ENCODE data around the gene FRMPD1.

The FRMPD1 gene

GRCh38 chr9:37619806-37620205 lies 30.9 kb upstream of the FRMPD1 start:
- DNase-seq (ENCODE audit: low read depth): no peak
- no peak overlapping the region for H3K4me3 ChIP-seq (ENCODE audit: low read length)
- H3K9me3 ChIP-seq (ENCODE audit: control insufficient read depth, low read length): no peaks in the 10 kb centered on the region
- no peaks in the 10 kb centered on the region for H3K27me3 ChIP-seq (replicated peaks; ENCODE audit: control insufficient read depth, insufficient read depth, low read length)
- peaks cover 47% of the 10 kb centered on the region for H3K4me1 ChIP-seq (ENCODE audit: control insufficient read depth, insufficient read depth, low read length)
- no peaks in the 10 kb centered on the region for H3K36me3 ChIP-seq (ENCODE audit: control insufficient read depth, insufficient read depth, low read length, severe bottlenecking)
- H3K9ac ChIP-seq (ENCODE audit: low read length): no peak overlapping the region

GRCh38 chr9:37620396-37620795 lies 30.4 kb upstream of the FRMPD1 start:
- peaks cover 47% of the 10 kb centered on the region for H3K4me1 ChIP-seq (ENCODE audit: control insufficient read depth, insufficient read depth, low read length)
- H3K4me3 ChIP-seq (ENCODE audit: low read length): no peak overlapping the region
- no peaks in the 10 kb centered on the region for H3K9me3 ChIP-seq (ENCODE audit: control insufficient read depth, low read length)
- H3K9ac ChIP-seq (ENCODE audit: low read length): no peak overlapping the region
- H3K27me3 ChIP-seq (replicated peaks; ENCODE audit: control insufficient read depth, insufficient read depth, low read length): no peaks in the 10 kb centered on the region
- no peaks in the 10 kb centered on the region for H3K36me3 ChIP-seq (ENCODE audit: control insufficient read depth, insufficient read depth, low read length, severe bottlenecking)
- no peak for DNase-seq (ENCODE audit: low read depth)

GRCh38 chr9:37621273-37622121 lies 29.3 kb upstream of the FRMPD1 start:
- no peak for DNase-seq (ENCODE audit: low read depth)
- Histone ChIP-seq H3K9ac (ENCODE audit: low read length) (peak overlapping the region; percentile 41), H3K36me3 (ENCODE audit: control insufficient read depth, insufficient read depth, low read length, severe bottlenecking) (no peaks in the 10 kb centered on the region), H3K4me3 (ENCODE audit: low read length) (no peak overlapping the region), H3K4me1 (ENCODE audit: control insufficient read depth, insufficient read depth, low read length) (peaks cover 47% of the 10 kb centered on the region), H3K9me3 (ENCODE audit: control insufficient read depth, low read length) (no peaks in the 10 kb centered on the region), H3K27me3 (replicated peaks; ENCODE audit: control insufficient read depth, insufficient read depth, low read length) (no peaks in the 10 kb centered on the region)

- Histone ChIP-seq H3K36me3 (ENCODE audit: control insufficient read depth, insufficient read depth, low read length, severe bottlenecking) (no peaks in the 10 kb centered on the region), H3K9me3 (ENCODE audit: control insufficient read depth, low read length) (no peaks in the 10 kb centered on the region), H3K4me3 (ENCODE audit: low read length) (no peak overlapping the region), H3K9ac (ENCODE audit: low read length) (no peak overlapping the region), H3K4me1 (ENCODE audit: control insufficient read depth, insufficient read depth, low read length) (peaks cover 47% of the 10 kb centered on the region), H3K27me3 (replicated peaks; ENCODE audit: control insufficient read depth, insufficient read depth, low read length) (no peaks in the 10 kb centered on the region)
- peak; percentile 53 for DNase-seq (ENCODE audit: low read depth)
Observed at GRCh38 chr9:37622462-37622861, 28.3 kb upstream of the FRMPD1 start.

- DNase-seq (ENCODE audit: low read depth): no peak
- Histone ChIP-seq H3K4me3 (ENCODE audit: low read length) (no peak overlapping the region), H3K9ac (ENCODE audit: low read length) (no peak overlapping the region), H3K36me3 (ENCODE audit: control insufficient read depth, insufficient read depth, low read length, severe bottlenecking) (no peaks in the 10 kb centered on the region), H3K9me3 (ENCODE audit: control insufficient read depth, low read length) (no peaks in the 10 kb centered on the region), H3K4me1 (ENCODE audit: control insufficient read depth, insufficient read depth, low read length) (peaks cover 41% of the 10 kb centered on the region), H3K27me3 (replicated peaks; ENCODE audit: control insufficient read depth, insufficient read depth, low read length) (no peaks in the 10 kb centered on the region)
Observed at GRCh38 chr9:37623267-37623666, 27.5 kb upstream of the FRMPD1 start.

- Histone ChIP-seq H3K4me1 (ENCODE audit: control insufficient read depth, insufficient read depth, low read length) (peaks cover 34% of the 10 kb centered on the region), H3K36me3 (ENCODE audit: control insufficient read depth, insufficient read depth, low read length, severe bottlenecking) (no peaks in the 10 kb centered on the region), H3K9me3 (ENCODE audit: control insufficient read depth, low read length) (no peaks in the 10 kb centered on the region), H3K9ac (ENCODE audit: low read length) (no peak overlapping the region), H3K27me3 (replicated peaks; ENCODE audit: control insufficient read depth, insufficient read depth, low read length) (no peaks in the 10 kb centered on the region), H3K4me3 (ENCODE audit: low read length) (no peak overlapping the region)
- no peak for DNase-seq (ENCODE audit: low read depth)
Observed at GRCh38 chr9:37624073-37624472, 26.7 kb upstream of the FRMPD1 start.

- DNase-seq (ENCODE audit: low read depth): no peak
- H3K4me3 ChIP-seq (ENCODE audit: low read length): no peak overlapping the region
- no peaks in the 10 kb centered on the region for H3K9me3 ChIP-seq (ENCODE audit: control insufficient read depth, low read length)
- H3K27me3 ChIP-seq (replicated peaks; ENCODE audit: control insufficient read depth, insufficient read depth, low read length): no peaks in the 10 kb centered on the region
- no peaks in the 10 kb centered on the region for H3K36me3 ChIP-seq (ENCODE audit: control insufficient read depth, insufficient read depth, low read length, severe bottlenecking)
- H3K4me1 ChIP-seq (ENCODE audit: control insufficient read depth, insufficient read depth, low read length): peaks cover 31% of the 10 kb centered on the region
- no peak overlapping the region for H3K9ac ChIP-seq (ENCODE audit: low read length)
Observed at GRCh38 chr9:37625036-37625757, 25.6 kb upstream of the FRMPD1 start.

GRCh38 chr9:37625758-37626147 lies 25.0 kb upstream of the FRMPD1 start:
- Histone ChIP-seq H3K9me3 (ENCODE audit: control insufficient read depth, low read length) (no peaks in the 10 kb centered on the region), H3K4me3 (ENCODE audit: low read length) (no peak overlapping the region), H3K27me3 (replicated peaks; ENCODE audit: control insufficient read depth, insufficient read depth, low read length) (no peaks in the 10 kb centered on the region), H3K4me1 (ENCODE audit: control insufficient read depth, insufficient read depth, low read length) (peaks cover 31% of the 10 kb centered on the region), H3K36me3 (ENCODE audit: control insufficient read depth, insufficient read depth, low read length, severe bottlenecking) (no peaks in the 10 kb centered on the region), H3K9ac (ENCODE audit: low read length) (no peak overlapping the region)
- no peak for DNase-seq (ENCODE audit: low read depth)

GRCh38 chr9:37626708-37627292 lies 24.0 kb upstream of the FRMPD1 start:
- Histone ChIP-seq H3K36me3 (ENCODE audit: control insufficient read depth, insufficient read depth, low read length, severe bottlenecking) (no peaks in the 10 kb centered on the region), H3K27me3 (replicated peaks; ENCODE audit: control insufficient read depth, insufficient read depth, low read length) (no peaks in the 10 kb centered on the region)

GRCh38 chr9:37632479-37632878 lies 18.3 kb upstream of the FRMPD1 start:
- Histone ChIP-seq H3K9ac (ENCODE audit: low read length) (no peak overlapping the region), H3K36me3 (ENCODE audit: control insufficient read depth, insufficient read depth, low read length, severe bottlenecking) (no peaks in the 10 kb centered on the region), H3K4me3 (ENCODE audit: low read length) (no peak overlapping the region), H3K4me1 (ENCODE audit: control insufficient read depth, insufficient read depth, low read length) (no peaks in the 10 kb centered on the region), H3K27me3 (replicated peaks; ENCODE audit: control insufficient read depth, insufficient read depth, low read length) (no peaks in the 10 kb centered on the region), H3K9me3 (ENCODE audit: control insufficient read depth, low read length) (no peaks in the 10 kb centered on the region)
- no peak for DNase-seq (ENCODE audit: low read depth)

More at GRCh38 chr9:37626708-37627292, 24.0 kb upstream of the FRMPD1 start:
- Histone ChIP-seq H3K9me3 (ENCODE audit: control insufficient read depth, low read length) (no peaks in the 10 kb centered on the region), H3K9ac (ENCODE audit: low read length) (no peak overlapping the region), H3K4me3 (ENCODE audit: low read length) (no peak overlapping the region), H3K4me1 (ENCODE audit: control insufficient read depth, insufficient read depth, low read length) (peaks cover 21% of the 10 kb centered on the region)
- DNase-seq (ENCODE audit: low read depth): no peak

GRCh38 chr9:37635808-37636207 lies 14.9 kb upstream of the FRMPD1 start:
- no peak overlapping the region for H3K4me3 ChIP-seq (ENCODE audit: low read length)
- no peak overlapping the region for H3K9ac ChIP-seq (ENCODE audit: low read length)
- no peaks in the 10 kb centered on the region for H3K9me3 ChIP-seq (ENCODE audit: control insufficient read depth, low read length)
- H3K27me3 ChIP-seq (replicated peaks; ENCODE audit: control insufficient read depth, insufficient read depth, low read length): no peaks in the 10 kb centered on the region
- no peaks in the 10 kb centered on the region for H3K36me3 ChIP-seq (ENCODE audit: control insufficient read depth, insufficient read depth, low read length, severe bottlenecking)
- DNase-seq (ENCODE audit: low read depth): no peak
- no peaks in the 10 kb centered on the region for H3K4me1 ChIP-seq (ENCODE audit: control insufficient read depth, insufficient read depth, low read length)

Data from adipocyte (in vitro differentiated cells).